HepG2 (cell line): ENCODE measurements around the gene RXYLT1. TPM values are rescaled to one million over a fixed set of nuclear protein-coding genes. Genes with fewer than 3 reads are reported as not detected.

ENCODE experiments used
- ATAD3A ChIP-seq: sonication (generic); formaldehyde crosslinking; IDR thresholded peaks from 2 replicates; pipeline ENCODE4 v1.4.0; 2020; ENCODE audit warnings: missing genetic modification reagents
- BCL6 ChIP-seq: IDR thresholded peaks from 2 replicates; pipeline ENCODE4 v1.6.1; 2016; ENCODE audit warnings: missing genetic modification reagents, missing compliant biosample characterization
- EED ChIP-seq: sonication (generic); formaldehyde crosslinking; IDR thresholded peaks from 2 replicates; pipeline ENCODE4 v1.5.0; 2020; ENCODE audit warnings: mild to moderate bottlenecking, missing genetic modification reagents
- FIP1L1 ChIP-seq: fragments of 200-400 bp; formaldehyde crosslinking; IDR thresholded peaks from 2 replicates; pipeline ENCODE4 v1.6.1; 2018; ENCODE audit warnings: low read depth, mild to moderate bottlenecking, low read length, moderate library complexity, borderline replicate concordance; ENCODE audit not compliant: insufficient read depth
- FOXK1 ChIP-seq: sonication (generic); formaldehyde crosslinking; IDR thresholded peaks from 2 replicates; pipeline ENCODE4 v1.4.0; 2020; ENCODE audit warnings: low read depth, missing genetic modification reagents, borderline replicate concordance
- GTF3A ChIP-seq: sonication (generic); formaldehyde crosslinking; conservative IDR thresholded peaks from 2 replicates; pipeline ENCODE4 v1.4.0; 2020; ENCODE audit warnings: mild to moderate bottlenecking, missing genetic modification reagents
- KDM4B ChIP-seq: sonication (generic); formaldehyde crosslinking; IDR thresholded peaks from 2 replicates; pipeline ENCODE4 v1.4.0; 2020; ENCODE audit warnings: missing genetic modification reagents
- MXD3 ChIP-seq: IDR thresholded peaks from 2 replicates; pipeline ENCODE4 v1.6.1; 2016; ENCODE audit warnings: mild to moderate bottlenecking, missing biosample characterization, missing genetic modification reagents
- NR2C2 ChIP-seq: sonication (generic); formaldehyde crosslinking; IDR thresholded peaks from 2 replicates; pipeline ENCODE4 v1.4.0; 2020; ENCODE audit warnings: missing genetic modification reagents, mild to moderate bottlenecking, moderate library complexity, borderline replicate concordance
- PRDM10 ChIP-seq: sonication (generic); formaldehyde crosslinking; IDR thresholded peaks from 2 replicates; pipeline ENCODE4 v1.4.0; 2020; ENCODE audit warnings: low read depth, missing genetic modification reagents
- RARG ChIP-seq: sonication (generic); formaldehyde crosslinking; IDR thresholded peaks from 2 replicates; pipeline ENCODE4 v1.4.0; 2020; ENCODE audit warnings: low read depth, mild to moderate bottlenecking, missing genetic modification reagents
- RBM39 ChIP-seq: fragments of 200-400 bp; formaldehyde crosslinking; IDR thresholded peaks from one replicate; pipeline ENCODE4 v1.6.1; 2018; ENCODE audit warnings: antibody characterized with exemption, mild to moderate bottlenecking, low read depth, low read length; ENCODE audit not compliant: poor library complexity, severe bottlenecking
- SAFB2 ChIP-seq: sonication (generic); formaldehyde crosslinking; IDR thresholded peaks from 2 replicates; pipeline ENCODE4 v1.5.1; 2020; ENCODE audit warnings: missing genetic modification reagents, low read depth, mild to moderate bottlenecking, borderline replicate concordance
- XRCC5 ChIP-seq: fragments of 200-400 bp; formaldehyde crosslinking; optimal IDR thresholded peaks from 2 replicates; pipeline ENCODE3; 2017; ENCODE audit warnings: mild to moderate bottlenecking, low read length
- ZNF121 ChIP-seq: sonication (generic); formaldehyde crosslinking; IDR thresholded peaks from 2 replicates; pipeline ENCODE4 v1.5.0; 2020; ENCODE audit warnings: mild to moderate bottlenecking, missing genetic modification reagents
- ZNF34 ChIP-seq: sonication (generic); formaldehyde crosslinking; IDR thresholded peaks from 2 replicates; pipeline ENCODE4 v1.4.0; 2020; ENCODE audit warnings: mild to moderate bottlenecking, missing genetic modification reagents, borderline replicate concordance
- ZNF451 ChIP-seq: sonication (generic); formaldehyde crosslinking; IDR thresholded peaks from 2 replicates; pipeline ENCODE4 v1.5.0; 2020; ENCODE audit warnings: mild to moderate bottlenecking, missing genetic modification reagents
- ZNF558 ChIP-seq: sonication (generic); formaldehyde crosslinking; IDR thresholded peaks from 2 replicates; pipeline ENCODE4 v1.9.0; 2022; ENCODE audit warnings: mild to moderate bottlenecking, missing genetic modification reagents, borderline replicate concordance
- ZNF598 ChIP-seq: sonication (generic); formaldehyde crosslinking; IDR thresholded peaks from 2 replicates; pipeline ENCODE4 v1.5.1; 2020; ENCODE audit warnings: mild to moderate bottlenecking, missing genetic modification reagents, borderline replicate concordance
- ZNF607 ChIP-seq: sonication (generic); formaldehyde crosslinking; IDR thresholded peaks from 2 replicates; pipeline ENCODE4 v1.5.1; 2020; ENCODE audit warnings: missing genetic modification reagents, mild to moderate bottlenecking, borderline replicate concordance
- ZSCAN12 ChIP-seq: sonication (generic); formaldehyde crosslinking; IDR thresholded peaks from 2 replicates; pipeline ENCODE4 v1.9.0; 2021; ENCODE audit warnings: mild to moderate bottlenecking, missing genetic modification reagents
- polyA plus RNA-seq, 8 experiments: library from polyadenylated mRNA; depleted of rRNA in 3 of 8; stranded (reverse) in 7 of 8; unstranded in 1 of 8; fragments of >200 nt; fragmentation: Illumina TruSeq in 4 of 8; extraction: Trizol in 4 of 8; gene quantifications; 2 replicates each; pipeline versions ENCODE4 v1.2.1 to v1.2.3, GENCODE V29; 2011 to 2016; ENCODE audit warnings: low read depth in 4 of 8, missing spikeins in 1 of 8, mixed read lengths in 1 of 8; ENCODE audit not compliant: insufficient read depth in 1 of 8
- total RNA-seq, 5 experiments: library from RNA; depleted of rRNA; stranded (reverse); fragments of >200 nt; fragmentation: Illumina TruSeq; extraction: Trizol; gene quantifications; 2 replicates each; pipeline ENCODE4 v1.2.3, GENCODE V29; 2016; ENCODE audit warnings: low read depth in 1 of 5
- TF ChIP-seq, protein P1 (sequence below): sonication (generic); formaldehyde crosslinking; IDR thresholded peaks from 2 replicates; pipeline ENCODE4 v1.4.0; 2020; ENCODE audit warnings: missing genetic modification reagents, borderline replicate concordance

Gene RXYLT1
- total and polyA plus RNA-seq, 2 of the 13 experiments (the other 11 are each of a cell fraction or from before 2014, with no cell fraction given) = 8.3 to 15.5 TPM

- TF ChIP-seq, protein P1, sequence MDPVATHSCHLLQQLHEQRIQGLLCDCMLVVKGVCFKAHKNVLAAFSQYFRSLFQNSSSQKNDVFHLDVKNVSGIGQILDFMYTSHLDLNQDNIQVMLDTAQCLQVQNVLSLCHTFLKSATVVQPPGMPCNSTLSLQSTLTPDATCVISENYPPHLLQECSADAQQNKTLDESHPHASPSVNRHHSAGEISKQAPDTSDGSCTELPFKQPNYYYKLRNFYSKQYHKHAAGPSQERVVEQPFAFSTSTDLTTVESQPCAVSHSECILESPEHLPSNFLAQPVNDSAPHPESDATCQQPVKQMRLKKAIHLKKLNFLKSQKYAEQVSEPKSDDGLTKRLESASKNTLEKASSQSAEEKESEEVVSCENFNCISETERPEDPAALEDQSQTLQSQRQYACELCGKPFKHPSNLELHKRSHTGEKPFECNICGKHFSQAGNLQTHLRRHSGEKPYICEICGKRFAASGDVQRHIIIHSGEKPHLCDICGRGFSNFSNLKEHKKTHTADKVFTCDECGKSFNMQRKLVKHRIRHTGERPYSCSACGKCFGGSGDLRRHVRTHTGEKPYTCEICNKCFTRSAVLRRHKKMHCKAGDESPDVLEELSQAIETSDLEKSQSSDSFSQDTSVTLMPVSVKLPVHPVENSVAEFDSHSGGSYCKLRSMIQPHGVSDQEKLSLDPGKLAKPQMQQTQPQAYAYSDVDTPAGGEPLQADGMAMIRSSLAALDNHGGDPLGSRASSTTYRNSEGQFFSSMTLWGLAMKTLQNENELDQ (CRISPR knock-in tag) = no peak
- TF ChIP-seq RBM39 (no peak), ZNF558 (CRISPR knock-in tag) (peak; percentile 25; the same call in 1 of the 2 replicates), KDM4B (0 out of 2 replicates have a peak, but pooled peaks have one; percentile 39), EED (peak; percentile 85), XRCC5 (peak; percentile 54), GTF3A (peak; percentile 72; the same call in 1 of the 2 replicates), RARG (CRISPR knock-in tag) (0 out of 2 replicates have a peak, but pooled peaks have one; percentile 61), ATAD3A (CRISPR knock-in tag) (no peak), ZNF121 (CRISPR knock-in tag) (peak; percentile 50), NR2C2 (peak; percentile 73; the same call in 1 of the 2 replicates), MXD3 (CRISPR knock-in tag) (peak; percentile 39; the same call in 1 of the 2 replicates), ZNF451 (CRISPR knock-in tag) (peak; percentile 21; the same call in 1 of the 2 replicates), FIP1L1 (no peak), FOXK1 (CRISPR knock-in tag) (peak; percentile 68; the same call in 1 of the 2 replicates), BCL6 (CRISPR knock-in tag) (peak; percentile 49; the same call in 1 of the 2 replicates), ZNF598 (CRISPR knock-in tag) (0 out of 2 replicates have a peak, but pooled peaks have one; percentile 29), ZSCAN12 (CRISPR knock-in tag) (no peak), ZNF34 (CRISPR knock-in tag) (peak; percentile 52; the same call in 1 of the 2 replicates), ZNF607 (CRISPR knock-in tag) (peak; percentile 85), PRDM10 (0 out of 2 replicates have a peak, but pooled peaks have one; percentile 44), SAFB2 (CRISPR knock-in tag) (peak; percentile 32; the same call in 1 of the 2 replicates)
These were observed 64.1 kb downstream of the RXYLT1 start (continued) for GRCh38 chr12:63843721-63844390.
